ENCODE results near the gene NYAP1.

NYAP1 gene

GRCh38 chr7:100464210-100464660, 19.5 kb upstream of the NYAP1 start, which contains the start of gene SPACDR:
Gene SPACDR (minus strand): TSS chr7:100464260. CDS start chr7:100464025, 235 bp downstream.
- DNase-seq = no peak

GRCh38 chr7:100464791-100465190, 18.9 kb upstream of the NYAP1 start:
- DNase-seq = no peak

- no peak for DNase-seq
Observed at GRCh38 chr7:100465299-100465698, 18.4 kb upstream of the NYAP1 start.

- DNase-seq = peak; percentile 81
Observed at GRCh38 chr7:100465702-100466311, 17.9 kb upstream of the NYAP1 start.

GRCh38 chr7:100466653-100467605, 16.8 kb upstream of the NYAP1 start:
- no peak for DNase-seq

GRCh38 chr7:100467638-100468373, 15.9 kb upstream of the NYAP1 start:
- DNase-seq = no peak

- peak; percentile 95 for DNase-seq
Observed at GRCh38 chr7:100469227-100470044, 14.3 kb upstream of the NYAP1 start.

GRCh38 chr7:100471021-100471420, 12.7 kb upstream of the NYAP1 start:
- DNase-seq = no peak

GRCh38 chr7:100472121-100472851, 11.4 kb upstream of the NYAP1 start:
- DNase-seq = peak; percentile 5

GRCh38 chr7:100472854-100473499, 10.8 kb upstream of the NYAP1 start:
- DNase-seq = peak; percentile 32

GRCh38 chr7:100475549-100475948, 8.2 kb upstream of the NYAP1 start:
- DNase-seq = peak; percentile 5

- DNase-seq = peak; percentile 9
Observed at GRCh38 chr7:100476101-100476780, 7.5 kb upstream of the NYAP1 start.

GRCh38 chr7:100476903-100477870, 6.5 kb upstream of the NYAP1 start:
- peak; percentile 46 for DNase-seq

- DNase-seq = peak; percentile 18
Observed at GRCh38 chr7:100477871-100478267, 5.9 kb upstream of the NYAP1 start.

GRCh38 chr7:100478958-100479660, 4.6 kb upstream of the NYAP1 start, which contains the start of gene TSC22D4:
Gene TSC22D4 (minus strand): TSS chr7:100479214. CDS start chr7:100478038, 1,176 bp downstream.
- DNase-seq = peak; percentile 82

- DNase-seq = no peak
Observed at GRCh38 chr7:100481466-100481865, 2.3 kb upstream of the NYAP1 start.

- DNase-seq = no peak
Observed at GRCh38 chr7:100482728-100483089, 1.0 kb upstream of the NYAP1 start.

- peak; percentile 76 for DNase-seq
Observed at GRCh38 chr7:100483090-100483721, 521 bp upstream of the NYAP1 start.

Data from 8988T (cell line).